MM.1S (cell line): ENCODE measurements around the gene FRK.

ENCODE experiments used
- DNase-seq: peaks from one replicate; pipeline ENCODE4 v3.0.0-alpha.2; 2015
- H2AFZ ChIP-seq: fragments of 300-600 bp; sonication (generic); 2 replicates; pipeline ENCODE4 v1.6.0; 2016; ENCODE audit warnings: antibody characterized with exemption, low read length
- H3F3A ChIP-seq: fragments of 300-600 bp; sonication (generic); 2 replicates; pipeline ENCODE4 v1.6.1; 2016; ENCODE audit warnings: mild to moderate bottlenecking, antibody characterized with exemption, low read length, moderate library complexity, mixed read lengths; ENCODE audit not compliant: insufficient read depth
- H3K27ac ChIP-seq: fragments of 300-600 bp; sonication (generic); 2 replicates; pipeline ENCODE4 v1.5.1; 2016; ENCODE audit warnings: mild to moderate bottlenecking, low read length
- H3K27me3 ChIP-seq: fragments of 300-600 bp; sonication (generic); replicated peaks from 2 replicates; pipeline ENCODE4 v1.6.0; 2016; ENCODE audit warnings: low read length; ENCODE audit not compliant: insufficient read depth
- H3K36me3 ChIP-seq: fragments of 300-600 bp; sonication (generic); replicated peaks from 2 replicates; pipeline ENCODE4 v1.6.1; 2016; ENCODE audit warnings: mild to moderate bottlenecking, low read length, mixed read lengths; ENCODE audit not compliant: insufficient read depth
- H3K4me1 ChIP-seq: fragments of 300-600 bp; sonication (generic); 2 replicates; pipeline ENCODE4 v1.6.1; 2016; ENCODE audit warnings: low read length, mixed read lengths
- H3K4me2 ChIP-seq: fragments of 300-600 bp; sonication (generic); 2 replicates; pipeline ENCODE4 v1.6.0; 2016; ENCODE audit warnings: low read depth, low read length
- H3K4me3 ChIP-seq: fragments of 300-600 bp; sonication (generic); 2 replicates; pipeline ENCODE4 v1.5.1; 2016; ENCODE audit warnings: low read length, mixed read lengths
- H3K79me2 ChIP-seq: fragments of 300-600 bp; sonication (generic); 2 replicates; pipeline ENCODE4 v1.6.1; 2016; ENCODE audit warnings: mixed run types, low read length, mixed read lengths
- H3K9ac ChIP-seq: fragments of 300-600 bp; sonication (generic); 2 replicates; pipeline ENCODE4 v1.6.1; 2016; ENCODE audit warnings: low read length, mixed read lengths
- H3K9me2 ChIP-seq: fragments of 300-600 bp; sonication (generic); replicated peaks from 2 replicates; pipeline ENCODE4 v1.6.1; 2016; ENCODE audit warnings: mild to moderate bottlenecking, low read length, mixed read lengths; ENCODE audit not compliant: insufficient read depth
- H3K9me3 ChIP-seq: fragments of 300-600 bp; sonication (generic); replicated peaks from 2 replicates; pipeline ENCODE4 v1.6.1; 2016; ENCODE audit warnings: mild to moderate bottlenecking, low read length, mixed read lengths; ENCODE audit not compliant: insufficient read depth
- H4K20me1 ChIP-seq: fragments of 300-600 bp; sonication (generic); 2 replicates; pipeline ENCODE4 v1.6.1; 2016; ENCODE audit warnings: mild to moderate bottlenecking, low read length, moderate library complexity, mixed read lengths; ENCODE audit not compliant: insufficient read depth
- EZH2 ChIP-seq: fragments of 300-600 bp; sonication (generic); optimal IDR thresholded peaks from 2 replicates; pipeline ENCODE3; 2017; ENCODE audit warnings: low read depth, mild to moderate bottlenecking, antibody characterized with exemption, low read length, mixed read lengths
- EZH2phosphoT487 ChIP-seq: fragments of 300-600 bp; sonication (generic); IDR thresholded peaks from 2 replicates; pipeline ENCODE4 v1.6.1; 2018; ENCODE audit warnings: antibody characterized with exemption, low read length
- TF ChIP-seq, protein P1 (sequence below): fragments of 300-600 bp; sonication (generic); IDR thresholded peaks from 2 replicates; pipeline ENCODE4 v1.5.1; 2016; ENCODE audit warnings: antibody characterized with exemption, low read length, mixed read lengths

The FRK gene

DNA sequence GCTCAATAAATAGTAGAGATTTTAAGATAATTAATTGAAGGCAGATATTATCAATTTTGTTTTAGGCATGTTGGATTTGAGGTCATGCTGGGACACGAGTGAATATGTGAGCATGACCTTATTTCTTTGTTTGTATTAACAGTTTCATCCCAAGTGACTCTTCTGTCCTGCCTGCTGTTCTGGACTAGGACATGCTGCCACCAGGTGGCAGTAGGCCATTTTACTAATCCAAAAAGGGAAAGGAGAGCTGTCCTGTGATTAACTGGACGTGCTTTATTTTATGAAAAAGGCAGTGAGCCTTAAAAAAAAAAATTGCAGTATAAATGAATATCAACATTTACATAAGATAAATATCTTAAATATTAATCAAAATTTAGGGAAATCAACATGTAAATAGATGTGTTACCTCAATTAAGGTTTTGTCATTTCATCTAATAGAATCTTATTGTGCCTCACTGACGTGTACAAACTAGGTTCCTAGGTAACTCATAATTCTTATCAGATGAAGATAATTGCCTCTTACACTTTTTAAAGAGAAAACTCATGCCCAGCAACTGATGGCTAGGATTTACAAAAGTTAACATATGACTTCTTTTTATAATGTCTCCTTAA, 49.8 kb downstream of the FRK start:
- no peaks in the 10 kb centered on the region for H3F3A ChIP-seq

DNA sequence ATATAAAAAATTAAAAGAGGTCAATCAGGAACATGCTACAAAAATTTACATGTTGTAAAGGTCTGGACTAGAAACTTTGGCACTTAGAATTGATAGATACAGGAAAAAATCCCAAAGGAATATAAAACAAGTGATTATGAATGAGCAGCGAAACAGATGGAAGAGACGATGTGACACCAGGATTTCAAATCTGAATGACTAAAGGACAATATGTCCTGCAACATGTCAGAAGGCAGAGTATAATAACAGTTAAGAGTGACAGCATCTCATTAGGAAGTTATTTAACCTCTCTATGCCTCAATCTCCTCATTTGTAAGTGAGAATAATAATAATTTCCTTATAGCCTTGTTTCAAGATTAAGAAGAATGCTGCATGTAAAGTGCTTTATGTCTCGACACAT, 50.3 kb downstream of the FRK start:
- no peak overlapping the region for H3K9ac ChIP-seq
- H2AFZ ChIP-seq, result no peak overlapping the region
- H3F3A ChIP-seq, result no peaks in the 10 kb centered on the region
- H3K27ac ChIP-seq, result no peak overlapping the region
- H3K27me3 ChIP-seq, result no peaks in the 10 kb centered on the region
- H3K36me3 ChIP-seq, result no peaks in the 10 kb centered on the region
- TF ChIP-seq, protein P1, sequence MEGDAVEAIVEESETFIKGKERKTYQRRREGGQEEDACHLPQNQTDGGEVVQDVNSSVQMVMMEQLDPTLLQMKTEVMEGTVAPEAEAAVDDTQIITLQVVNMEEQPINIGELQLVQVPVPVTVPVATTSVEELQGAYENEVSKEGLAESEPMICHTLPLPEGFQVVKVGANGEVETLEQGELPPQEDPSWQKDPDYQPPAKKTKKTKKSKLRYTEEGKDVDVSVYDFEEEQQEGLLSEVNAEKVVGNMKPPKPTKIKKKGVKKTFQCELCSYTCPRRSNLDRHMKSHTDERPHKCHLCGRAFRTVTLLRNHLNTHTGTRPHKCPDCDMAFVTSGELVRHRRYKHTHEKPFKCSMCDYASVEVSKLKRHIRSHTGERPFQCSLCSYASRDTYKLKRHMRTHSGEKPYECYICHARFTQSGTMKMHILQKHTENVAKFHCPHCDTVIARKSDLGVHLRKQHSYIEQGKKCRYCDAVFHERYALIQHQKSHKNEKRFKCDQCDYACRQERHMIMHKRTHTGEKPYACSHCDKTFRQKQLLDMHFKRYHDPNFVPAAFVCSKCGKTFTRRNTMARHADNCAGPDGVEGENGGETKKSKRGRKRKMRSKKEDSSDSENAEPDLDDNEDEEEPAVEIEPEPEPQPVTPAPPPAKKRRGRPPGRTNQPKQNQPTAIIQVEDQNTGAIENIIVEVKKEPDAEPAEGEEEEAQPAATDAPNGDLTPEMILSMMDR, result no peak
- TF ChIP-seq EZH2 (no peak), EZH2phosphoT487 (no peak)
- H3K4me1 ChIP-seq, result no peaks in the 10 kb centered on the region
- no peaks in the 10 kb centered on the region for H3K9me2 ChIP-seq
- no peak for DNase-seq
- H3K79me2 ChIP-seq, result no peaks in the 10 kb centered on the region
- no peaks in the 10 kb centered on the region for H3K9me3 ChIP-seq
- H4K20me1 ChIP-seq, result no peaks in the 10 kb centered on the region
- no peak overlapping the region for H3K4me2 ChIP-seq
- H3K4me3 ChIP-seq, result no peak overlapping the region

More for the DNA sequence above, 49.8 kb downstream of the FRK start:
- TF ChIP-seq EZH2phosphoT487 (no peak), EZH2 (no peak)
- TF ChIP-seq, protein P1, result peak; percentile 74
- no peaks in the 10 kb centered on the region for H3K9me3 ChIP-seq
- H3K9me2 ChIP-seq, result no peaks in the 10 kb centered on the region
- DNase-seq, result peak; percentile 59
- no peaks in the 10 kb centered on the region for H3K27me3 ChIP-seq
- no peaks in the 10 kb centered on the region for H4K20me1 ChIP-seq
- H3K4me3 ChIP-seq, result no peak overlapping the region
- H3K36me3 ChIP-seq, result no peaks in the 10 kb centered on the region
- no peaks in the 10 kb centered on the region for H3K79me2 ChIP-seq
- H2AFZ ChIP-seq, result no peak overlapping the region
- no peak overlapping the region for H3K9ac ChIP-seq
- no peak overlapping the region for H3K27ac ChIP-seq
- H3K4me2 ChIP-seq, result no peak overlapping the region
- no peaks in the 10 kb centered on the region for H3K4me1 ChIP-seq

DNA sequence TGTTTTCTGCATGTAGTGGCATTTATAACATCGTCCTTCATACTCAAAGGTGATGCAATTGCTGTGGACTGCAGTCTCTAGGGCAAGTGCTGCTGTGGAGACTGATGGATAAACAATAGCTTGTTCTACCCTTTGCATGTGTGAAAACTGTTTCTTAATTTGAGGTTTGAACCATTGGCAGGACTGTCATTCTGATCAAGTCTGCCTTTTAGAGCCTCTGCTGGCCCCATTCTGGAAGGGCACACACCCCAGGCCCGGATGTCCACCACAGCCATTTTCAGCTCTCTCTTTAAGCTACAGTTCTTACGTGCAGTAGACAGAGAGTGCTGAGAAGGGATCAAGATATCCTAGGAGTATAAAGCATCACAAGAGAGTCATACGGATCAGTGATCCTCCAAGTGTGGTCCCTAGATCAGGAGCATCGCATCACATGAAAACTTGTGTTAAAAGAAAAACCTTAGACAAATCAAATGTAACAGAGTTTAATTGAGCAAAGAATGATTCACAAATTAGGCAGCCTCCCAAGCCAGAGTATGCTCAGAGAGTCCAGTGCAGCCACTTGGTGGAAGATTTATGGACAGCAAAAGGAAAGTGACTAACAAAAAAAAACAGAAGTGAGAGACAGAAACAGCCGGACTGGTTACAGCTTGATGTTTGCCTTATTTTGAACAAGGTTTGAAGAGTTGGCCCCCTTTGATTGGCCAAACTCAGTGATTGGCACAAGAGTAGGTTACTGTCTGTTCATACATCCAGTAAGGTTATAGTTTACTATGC, 52.0 kb downstream of the FRK start:
- no peak for TF ChIP-seq EZH2phosphoT487
- no peak for TF ChIP-seq EZH2
- TF ChIP-seq, protein P1, result no peak
- H3K79me2 ChIP-seq, result no peaks in the 10 kb centered on the region
- no peaks in the 10 kb centered on the region for H4K20me1 ChIP-seq
- H3K36me3 ChIP-seq, result no peaks in the 10 kb centered on the region
- H3K27me3 ChIP-seq, result no peaks in the 10 kb centered on the region
- H3K4me3 ChIP-seq, result no peak overlapping the region
- H2AFZ ChIP-seq, result no peak overlapping the region
- no peak for DNase-seq
- H3F3A ChIP-seq, result no peaks in the 10 kb centered on the region
- no peaks in the 10 kb centered on the region for H3K9me2 ChIP-seq
- no peak overlapping the region for H3K27ac ChIP-seq
- H3K4me1 ChIP-seq, result no peaks in the 10 kb centered on the region
- H3K4me2 ChIP-seq, result 0 out of 2 replicates have a peak overlapping the region, but pooled peaks have one; percentile 3
- H3K9ac ChIP-seq, result no peak overlapping the region
- no peaks in the 10 kb centered on the region for H3K9me3 ChIP-seq
